Sigmoid colon (tissue), 7 donors: Measurements from ENCODE around the gene REM2. TPM values are rescaled to one million over a fixed set of nuclear protein-coding genes. Genes with fewer than 3 reads are reported as not detected.
A peak's percentile ranks its signal among the peaks of the same experiment; 100 is the strongest.
"Not testable (repeated sequence)": the region's sequence is repeated elsewhere in the genome, so short reads cannot be mapped to it uniquely, and the experiment has no call there.

Experiments used
- DNase-seq: peaks from one replicate; pipeline ENCODE4 v3.0.0-alpha.2; 2019
- H3K27ac ChIP-seq, 4 donors: fragments of 200-600 bp; sonication (generic); one replicate each; pipeline ENCODE4 v1.5.1; 2016 to 2019; ENCODE audit warnings: mild to moderate bottlenecking in 1 of 4
- H3K27me3 ChIP-seq, 3 donors: fragments of 200-600 bp; sonication (generic); one replicate each; pipeline ENCODE4 v1.5.1; 2019; ENCODE audit warnings: mild to moderate bottlenecking in 1 of 3
- H3K36me3 ChIP-seq, 4 donors: fragments of 200-600 bp; sonication (generic); one replicate each; pipeline ENCODE4 v1.5.1; 2016 to 2019
- H3K4me1 ChIP-seq, 4 donors: fragments of 200-600 bp; sonication (generic); one replicate each; pipeline ENCODE4 v1.5.1; 2017 to 2019
- H3K4me3 ChIP-seq, 4 donors: fragments of 200-600 bp; sonication (generic); one replicate each; pipeline ENCODE4 v1.5.1; 2017 to 2019; ENCODE audit warnings: mild to moderate bottlenecking in 2 of 4, moderate library complexity in 1 of 4
- H3K9me3 ChIP-seq, 4 donors: fragments of 200-600 bp in 3 of 4; sonication (generic) in 3 of 4; one replicate each; pipeline versions ENCODE4 v1.5.1 to v1.6.1; 2013 to 2019
- CTCF ChIP-seq, 4 experiments: fragments of 450-650 bp in 3 of 4; fragments of 200-600 bp in 1 of 4; IDR thresholded peaks; one replicate each; pipeline ENCODE4 v1.5.1; 2016 to 2019; ENCODE audit warnings: antibody characterized with exemption in 4 of 4, mild to moderate bottlenecking in 3 of 4, moderate library complexity in 2 of 4
- EP300 ChIP-seq, 4 donors: sonication (generic); formaldehyde crosslinking; IDR thresholded peaks; one replicate each; pipeline ENCODE4 v1.6.1; 2017; ENCODE audit warnings: antibody characterized with exemption in 4 of 4
- POLR2A ChIP-seq, 2 donors: fragments of 450-650 bp; IDR thresholded peaks; one replicate each; pipeline ENCODE4 v1.6.1; 2016; ENCODE audit warnings: antibody characterized with exemption in 2 of 2, mild to moderate bottlenecking in 2 of 2, moderate library complexity in 2 of 2
- POLR2AphosphoS5 ChIP-seq, 4 donors: sonication (generic); formaldehyde crosslinking; IDR thresholded peaks; one replicate each; pipeline ENCODE4 v1.6.1; 2017; ENCODE audit warnings: antibody characterized with exemption in 4 of 4
- WGBS, 2 donors: extraction: QIAGEN DNeasy Blood & Tissue Kit; methylation state at CpG; one replicate each; pipeline ENCODE4 v1.1.7; 2013; 5-methylcytosine and 5-hydroxymethylcytosine counted together
- intact Hi-C: fragments of 100-400 bp; cut with DNase I; formaldehyde crosslinking; loops from one replicate; pipeline ENCODE4 v1.15.1; 2023
- polyA plus RNA-seq, 3 donors: library from polyadenylated mRNA; stranded (reverse); fragments of 200-250 nt; gene quantifications; one replicate each; pipeline ENCODE4 v1.2.3, GENCODE V29; 2013
- total RNA-seq, 4 donors: library from RNA; depleted of rRNA; stranded (reverse); fragments of >200 nt; gene quantifications; one replicate each; pipeline ENCODE4 v1.1.0, GENCODE V29; 2016
- donor health status: healthy with polysubstance abuse.
- donor health status: Bipolar disorder and iron deficiency.
- donor health status: healthy.

REM2 gene
- total and polyA plus RNA-seq, 7 donors: 0.60 to 1.4 (median 0.81) TPM; not detected in 2

- TF ChIP-seq CTCF (IDR thresholded peaks at IDR 0.05) (no peak), POLR2AphosphoS5 (IDR thresholded peaks at IDR 0.05) (peak; percentile 54 to 88 (median 64)), POLR2A (IDR thresholded peaks at IDR 0.05) (no peak), EP300 (IDR thresholded peaks at IDR 0.05) (peak; percentile 68 to 91 (median 86))
- WGBS, 2 donors: 44 to 66% methylated on average over 12 of the region's 12 CpGs
- H3K9me3 ChIP-seq: no peaks in the 10 kb centered on the region
- H3K36me3 ChIP-seq: peaks cover 35 to 37% (median 36%) of the 10 kb centered on the region in 4 donors
- peak; percentile 95 for DNase-seq
- H3K4me3 ChIP-seq: peak overlapping the region in 2 of 4 donors; percentile 8 to 19
- intact Hi-C loops: loop anchor here (10.0 kb wide), 1 partner anchor 1586 kb away; no protein-coding TSS in a partner anchor
- H3K4me1 ChIP-seq: peaks cover 0 to 91% (median 84%) of the 10 kb centered on the region in 4 donors
- H3K27me3 ChIP-seq: no peaks in the 10 kb centered on the region
- H3K27ac ChIP-seq: peak overlapping the region; percentile 86 to 98 (median 89)
Measured at GRCh38 chr14:22848351-22849164, 34.5 kb upstream of the REM2 start.

- DNase-seq: peak; percentile 92
- H3K36me3 ChIP-seq: peaks cover 28 to 30% (median 29%) of the 10 kb centered on the region in 4 donors
- TF ChIP-seq POLR2A (IDR thresholded peaks at IDR 0.05): no peak
- TF ChIP-seq POLR2AphosphoS5 (IDR thresholded peaks at IDR 0.05): peak; percentile 12 to 53 (median 24)
- no peak for TF ChIP-seq CTCF (IDR thresholded peaks at IDR 0.05)
- 79 to 80% methylated on average over 19 of the region's 19 CpGs for WGBS, 2 donors
- peak overlapping the region in 1 of 4 donors; percentile 19 for H3K4me3 ChIP-seq
- H3K9me3 ChIP-seq: no peaks in the 10 kb centered on the region
- peak overlapping the region; percentile 86 to 98 (median 89) for H3K27ac ChIP-seq
- intact Hi-C loops: loop anchor here (10.0 kb wide), 1 partner anchor 1585 kb away; no protein-coding TSS in a partner anchor
- peaks cover 0 to 91% (median 81%) of the 10 kb centered on the region in 4 donors for H3K4me1 ChIP-seq
- H3K27me3 ChIP-seq: no peaks in the 10 kb centered on the region
Measured at GRCh38 chr14:22849212-22849819, 33.7 kb upstream of the REM2 start.

- intact Hi-C loops: loop anchor here (1.0 to 5.0 kb wide), 2 partner anchors 14 to 84 kb away; partner anchors contain the start of gene OXA1L
- Histone ChIP-seq H3K27me3 (no peaks in the 10 kb centered on the region), H3K9me3 (no peaks in the 10 kb centered on the region), H3K27ac (peak overlapping the region; percentile 86 to 98 (median 89)), H3K36me3 (peaks cover 9 to 11% (median 10%) of the 10 kb centered on the region in 4 donors), H3K4me1 (peaks cover 0 to 73% (median 66%) of the 10 kb centered on the region in 4 donors), H3K4me3 (no peak overlapping the region)
- peak; percentile 98 for DNase-seq
- 71 to 84% methylated on average over 9 of the region's 9 CpGs for WGBS, 2 donors
- TF ChIP-seq POLR2AphosphoS5 (IDR thresholded peaks at IDR 0.05) (peak; percentile 60 to 83 (median 75)), EP300 (IDR thresholded peaks at IDR 0.05) (peak in 2 of 4 donors; percentile 42 to 70), CTCF (IDR thresholded peaks at IDR 0.05) (no peak)
Measured at GRCh38 chr14:22850944-22851764, 31.9 kb upstream of the REM2 start.

- peak; percentile 40 for DNase-seq
- intact Hi-C loops: loop anchor here (2.0 to 5.0 kb wide), 2 partner anchors 85 to 281 kb away; partner anchors contain the start of gene OXA1L
- WGBS, 2 donors: 76 to 78% methylated on average over 11 of the region's 12 CpGs
- Histone ChIP-seq H3K4me1 (peaks cover 0 to 63% (median 56%) of the 10 kb centered on the region in 4 donors), H3K27ac (peak overlapping the region; percentile 86 to 98 (median 89))
- H3K27me3 ChIP-seq, H3K36me3 ChIP-seq, H3K9me3 ChIP-seq, H3K4me3 ChIP-seq: not testable (repeated sequence)
Measured at GRCh38 chr14:22852178-22852577, 30.8 kb upstream of the REM2 start.
